OCI-LY1 (cell line): ENCODE data around the gene DOK7.

ENCODE experiments used
- H2AFZ ChIP-seq: fragments of 200-600 bp; sonication (generic), shearing (Covaris generic); 2 replicates; pipeline ENCODE4 v1.6.0; 2014; ENCODE audit warnings: antibody characterized with exemption, mild to moderate bottlenecking, low read length
- H3F3A ChIP-seq: fragments of 200-600 bp; sonication (generic), shearing (Covaris generic); 2 replicates; pipeline ENCODE4 v1.6.0; 2014; ENCODE audit warnings: mild to moderate bottlenecking, antibody characterized with exemption, low read length, moderate library complexity; ENCODE audit not compliant: insufficient read depth
- H3K27ac ChIP-seq: fragments of 200-600 bp; sonication (generic); 2 replicates; pipeline ENCODE4 v1.5.1; 2014; ENCODE audit warnings: low read length, mixed run types, mild to moderate bottlenecking, low read depth; ENCODE audit not compliant: poor library complexity, severe bottlenecking
- H3K27me3 ChIP-seq: fragments of 200-600 bp; sonication (generic); 2 replicates; pipeline ENCODE4 v1.6.0; 2014; ENCODE audit warnings: antibody characterized with exemption, mild to moderate bottlenecking, low read length, moderate library complexity; ENCODE audit not compliant: insufficient read depth
- H3K36me3 ChIP-seq: fragments of 200-600 bp; sonication (generic); 2 replicates; pipeline ENCODE4 v1.6.1; 2014; ENCODE audit warnings: mild to moderate bottlenecking, antibody characterized with exemption, low read length, moderate library complexity, mixed read lengths; ENCODE audit not compliant: insufficient read depth
- H3K4me1 ChIP-seq: fragments of 200-600 bp; sonication (generic); 2 replicates; pipeline ENCODE4 v1.5.1; 2014; ENCODE audit warnings: mild to moderate bottlenecking, low read length, moderate library complexity; ENCODE audit not compliant: insufficient read depth, severe bottlenecking
- H3K4me2 ChIP-seq: fragments of 200-600 bp; sonication (generic), shearing (Covaris generic); 2 replicates; pipeline ENCODE4 v1.6.1; 2014; ENCODE audit warnings: low read length
- H3K4me3 ChIP-seq: fragments of 200-600 bp; sonication (generic); 2 replicates; pipeline ENCODE4 v1.5.1; 2014; ENCODE audit warnings: low read length, low read depth, mild to moderate bottlenecking, mixed read lengths; ENCODE audit not compliant: poor library complexity, severe bottlenecking
- H3K79me2 ChIP-seq: fragments of 200-600 bp; shearing (Covaris generic); 2 replicates; pipeline ENCODE4 v1.6.1; 2016; ENCODE audit warnings: mixed run types, low read length, mixed read lengths; ENCODE audit not compliant: insufficient read depth
- H3K9ac ChIP-seq: fragments of 200-600 bp; sonication (generic), shearing (Covaris generic); 2 replicates; pipeline ENCODE4 v1.6.1; 2014; ENCODE audit warnings: mild to moderate bottlenecking, low read length, mixed read lengths
- H3K9me2 ChIP-seq: fragments of 200-600 bp; sonication (generic), shearing (Covaris generic); 2 replicates; pipeline ENCODE4 v1.6.1; 2014; ENCODE audit warnings: low read depth, mild to moderate bottlenecking, low read length, mixed read lengths
- H3K9me3 ChIP-seq: fragments of 200-600 bp; shearing (Covaris generic); 2 replicates; pipeline ENCODE4 v1.6.1; 2014; ENCODE audit warnings: low read length, mixed read lengths
- H4K20me1 ChIP-seq: fragments of 200-600 bp; sonication (generic), shearing (Covaris generic); 2 replicates; pipeline ENCODE4 v1.6.0; 2016; ENCODE audit warnings: mild to moderate bottlenecking, low read length; ENCODE audit not compliant: insufficient read depth
- EZH2 ChIP-seq: fragments of 200-600 bp; sonication (generic), shearing (Covaris generic); IDR thresholded peaks from 2 replicates; pipeline ENCODE4 v1.8.0; 2017; ENCODE audit warnings: borderline replicate concordance, mixed run types, mild to moderate bottlenecking, antibody characterized with exemption, low read length, moderate library complexity, mixed read lengths
- TF ChIP-seq, protein P1 (sequence below): fragments of 200-600 bp; sonication (generic), shearing (Covaris generic); IDR thresholded peaks from 2 replicates; pipeline ENCODE4 v1.5.1; 2017; ENCODE audit warnings: mild to moderate bottlenecking, antibody characterized with exemption, low read length, moderate library complexity, mixed read lengths

DOK7 gene

DNA sequence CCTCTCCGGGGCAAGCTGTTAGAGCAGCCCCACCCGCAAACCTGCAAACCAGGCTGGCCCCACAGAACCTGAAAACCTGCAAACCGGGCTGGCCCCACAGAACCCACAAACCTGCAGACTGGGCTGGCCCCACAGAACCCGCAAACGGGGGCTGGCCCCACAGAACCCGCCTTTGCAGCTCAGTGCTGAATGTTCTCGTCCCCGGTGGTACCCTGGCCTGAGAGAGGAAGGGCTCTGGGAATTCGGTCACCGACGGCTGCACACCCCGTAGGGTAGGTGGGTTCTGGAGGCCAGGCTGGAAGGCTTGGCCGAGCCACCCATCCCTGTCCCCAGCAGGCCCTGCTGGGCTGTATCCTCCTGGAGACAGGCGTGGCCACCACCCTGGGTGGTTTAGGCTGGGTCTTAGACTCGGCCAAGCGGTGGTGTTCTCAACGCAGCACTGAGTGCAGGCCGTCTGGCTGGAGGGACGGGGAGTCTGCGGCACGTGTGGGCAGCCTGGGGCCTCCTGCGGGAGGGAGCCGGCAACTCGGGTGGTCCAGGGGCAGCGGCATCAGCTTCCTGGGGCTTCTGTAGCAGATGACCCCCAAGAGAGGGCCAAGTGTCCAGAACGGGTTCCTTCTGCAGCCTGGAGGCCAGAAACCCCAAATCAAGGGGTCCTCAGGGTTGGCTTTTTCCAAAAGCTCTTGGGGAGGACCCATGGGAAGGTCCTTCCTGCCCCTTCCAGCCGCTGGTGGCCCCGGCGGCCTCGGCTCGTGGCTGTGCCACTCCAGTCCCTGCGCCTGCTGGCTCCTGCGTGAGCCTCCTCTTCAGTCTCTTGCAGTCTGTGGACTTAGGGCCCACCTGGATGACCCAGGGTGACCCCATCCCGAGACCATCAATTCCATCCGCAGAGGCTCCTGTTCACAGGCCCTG, 15.6 kb downstream of the DOK7 start:
- Histone ChIP-seq H2AFZ (no peak overlapping the region), H3K4me1 (no peaks in the 10 kb centered on the region), H3K27me3 (no peaks in the 10 kb centered on the region), H3K36me3 (no peaks in the 10 kb centered on the region), H3K9me2 (no peaks in the 10 kb centered on the region), H3K4me3 (no peak overlapping the region), H3K4me2 (no peak overlapping the region), H3K9ac (no peak overlapping the region), H3K9me3 (no peaks in the 10 kb centered on the region), H3F3A (no peaks in the 10 kb centered on the region), H3K79me2 (no peaks in the 10 kb centered on the region), H4K20me1 (no peaks in the 10 kb centered on the region), H3K27ac (no peak overlapping the region)
- TF ChIP-seq EZH2, result no peak
- TF ChIP-seq, protein P1, sequence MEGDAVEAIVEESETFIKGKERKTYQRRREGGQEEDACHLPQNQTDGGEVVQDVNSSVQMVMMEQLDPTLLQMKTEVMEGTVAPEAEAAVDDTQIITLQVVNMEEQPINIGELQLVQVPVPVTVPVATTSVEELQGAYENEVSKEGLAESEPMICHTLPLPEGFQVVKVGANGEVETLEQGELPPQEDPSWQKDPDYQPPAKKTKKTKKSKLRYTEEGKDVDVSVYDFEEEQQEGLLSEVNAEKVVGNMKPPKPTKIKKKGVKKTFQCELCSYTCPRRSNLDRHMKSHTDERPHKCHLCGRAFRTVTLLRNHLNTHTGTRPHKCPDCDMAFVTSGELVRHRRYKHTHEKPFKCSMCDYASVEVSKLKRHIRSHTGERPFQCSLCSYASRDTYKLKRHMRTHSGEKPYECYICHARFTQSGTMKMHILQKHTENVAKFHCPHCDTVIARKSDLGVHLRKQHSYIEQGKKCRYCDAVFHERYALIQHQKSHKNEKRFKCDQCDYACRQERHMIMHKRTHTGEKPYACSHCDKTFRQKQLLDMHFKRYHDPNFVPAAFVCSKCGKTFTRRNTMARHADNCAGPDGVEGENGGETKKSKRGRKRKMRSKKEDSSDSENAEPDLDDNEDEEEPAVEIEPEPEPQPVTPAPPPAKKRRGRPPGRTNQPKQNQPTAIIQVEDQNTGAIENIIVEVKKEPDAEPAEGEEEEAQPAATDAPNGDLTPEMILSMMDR, result no peak

DNA sequence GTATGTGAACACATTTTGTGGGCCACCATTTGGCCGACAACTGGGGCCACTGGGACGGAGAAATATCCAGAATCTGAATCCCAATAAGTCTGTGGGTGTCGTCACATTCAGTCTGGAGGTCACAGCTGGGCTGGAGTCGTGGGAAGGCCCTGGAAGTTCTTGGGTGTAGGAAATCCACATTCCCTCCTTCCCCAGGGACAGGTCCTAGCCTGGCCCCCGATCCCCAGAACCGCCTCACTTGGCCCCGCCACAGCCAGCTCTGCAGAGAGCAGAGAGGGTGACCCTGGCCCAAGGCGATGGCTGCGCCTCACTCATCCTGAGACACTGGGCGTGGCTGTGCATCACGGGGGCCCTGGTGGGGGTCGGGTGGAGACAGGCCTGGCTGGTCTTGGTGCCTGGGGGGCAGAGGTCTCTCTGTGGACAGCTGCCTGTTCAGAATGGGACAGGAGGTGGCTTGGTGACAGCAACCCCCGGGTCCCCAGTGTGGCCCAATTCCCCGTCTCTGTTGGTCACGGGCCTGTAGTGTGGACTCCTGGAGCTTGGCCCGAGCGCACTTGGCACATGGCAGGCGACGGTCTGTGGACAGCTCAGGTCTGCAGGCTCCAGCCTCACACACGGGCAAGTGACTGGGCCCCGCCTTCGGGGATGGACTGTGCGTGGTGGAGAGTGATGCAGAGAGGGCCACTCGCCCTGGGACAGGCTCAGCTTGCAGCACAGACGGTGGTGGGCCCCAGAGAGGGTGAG, 16.4 kb downstream of the DOK7 start:
- Histone ChIP-seq H3K27ac (no peak overlapping the region), H3K4me2 (no peak overlapping the region), H3K36me3 (no peaks in the 10 kb centered on the region), H3K4me1 (no peaks in the 10 kb centered on the region), H3K9me2 (no peaks in the 10 kb centered on the region), H2AFZ (no peak overlapping the region), H4K20me1 (no peaks in the 10 kb centered on the region), H3F3A (no peaks in the 10 kb centered on the region), H3K79me2 (no peaks in the 10 kb centered on the region), H3K9me3 (no peaks in the 10 kb centered on the region), H3K27me3 (no peaks in the 10 kb centered on the region), H3K4me3 (no peak overlapping the region), H3K9ac (no peak overlapping the region)
- TF ChIP-seq, protein P1, result no peak
- TF ChIP-seq EZH2, result no peak

DNA sequence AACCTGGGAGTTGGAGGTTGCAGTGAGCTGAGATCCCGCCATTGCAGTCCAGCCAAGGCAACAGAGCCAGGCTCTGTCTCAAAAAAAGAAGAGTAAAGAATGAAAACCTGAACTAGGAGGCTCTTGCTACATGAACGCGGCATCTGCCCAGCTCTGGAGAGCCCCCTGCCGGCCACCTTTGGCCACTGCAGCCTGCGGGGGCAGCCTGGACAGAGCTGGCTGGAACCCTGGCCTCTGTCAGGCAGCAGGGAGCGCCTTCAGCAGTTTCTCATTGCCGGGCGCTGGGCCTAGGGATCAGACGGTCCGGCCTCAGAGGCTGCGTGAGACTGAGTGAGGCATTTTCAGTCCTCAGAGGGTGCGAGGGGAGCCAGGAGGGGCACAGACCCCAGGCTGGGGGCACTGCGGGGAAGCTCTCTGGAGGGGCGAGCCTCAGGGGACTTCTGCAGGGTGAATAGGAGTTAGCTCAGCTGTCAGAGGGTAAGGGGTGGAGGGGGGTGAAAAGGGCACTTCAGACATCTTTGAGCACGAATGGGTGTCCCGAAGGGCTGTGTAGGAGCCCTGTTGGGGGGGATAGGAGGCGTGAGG, 17.5 kb downstream of the DOK7 start:
- no peak overlapping the region for H3K27ac ChIP-seq
- H3K4me1 ChIP-seq, result no peaks in the 10 kb centered on the region
- H4K20me1 ChIP-seq, result no peaks in the 10 kb centered on the region
- no peak overlapping the region for H2AFZ ChIP-seq
- H3K27me3 ChIP-seq, result no peaks in the 10 kb centered on the region
- H3K79me2 ChIP-seq, result no peaks in the 10 kb centered on the region
- no peak for TF ChIP-seq EZH2
- TF ChIP-seq, protein P1, result peak; percentile 61
- no peaks in the 10 kb centered on the region for H3K9me2 ChIP-seq
- no peaks in the 10 kb centered on the region for H3K9me3 ChIP-seq
- H3F3A ChIP-seq, result no peaks in the 10 kb centered on the region
- H3K36me3 ChIP-seq, result no peaks in the 10 kb centered on the region
- no peak overlapping the region for H3K4me3 ChIP-seq
- H3K9ac ChIP-seq, result no peak overlapping the region
- H3K4me2 ChIP-seq, result no peak overlapping the region
